ENCODE data around the gene CPM.

GRCh38 chr12:68934392-68934791 lies 1.4 kb upstream of the CPM start:
- TF ChIP-seq CTCF (IDR thresholded peaks at IDR 0.05 in 8 of 11, conservative IDR thresholded peaks at IDR 0.05 in 3 of 11): no peak
- no peak for TF ChIP-seq POLR2AphosphoS5 (IDR thresholded peaks at IDR 0.05)
- TF ChIP-seq POLR2A (IDR thresholded peaks at IDR 0.05): no peak
